ENCODE results near the gene S100B.

The S100B gene

GRCh38 chr21:46555225-46555617, 49.7 kb downstream of the S100B start:
- DNase-seq (ENCODE audit: low read depth), result no peak
- TF ChIP-seq CTCF (conservative IDR thresholded peaks at IDR 0.05; ENCODE audit: low read length), result no peak
- H3K4me3 ChIP-seq (ENCODE audit: low read length), result no peak overlapping the region

GRCh38 chr21:46554431-46555224, 50.3 kb downstream of the S100B start:
- H3K4me3 ChIP-seq (ENCODE audit: low read length), result no peak overlapping the region
- DNase-seq (ENCODE audit: low read depth), result no peak
- no peak for TF ChIP-seq CTCF (conservative IDR thresholded peaks at IDR 0.05; ENCODE audit: low read length)

- TF ChIP-seq CTCF (conservative IDR thresholded peaks at IDR 0.05; ENCODE audit: low read length), result no peak
- H3K4me3 ChIP-seq (ENCODE audit: low read length), result no peak overlapping the region
- DNase-seq (ENCODE audit: low read depth), result no peak
These were observed 50.9 kb downstream of the S100B start for GRCh38 chr21:46553993-46554392.

- no peak for TF ChIP-seq CTCF (conservative IDR thresholded peaks at IDR 0.05; ENCODE audit: low read length)
- DNase-seq (ENCODE audit: low read depth), result no peak
- H3K4me3 ChIP-seq (ENCODE audit: low read length), result no peak overlapping the region
These were observed 52.0 kb downstream of the S100B start for GRCh38 chr21:46552865-46553379.

- no peak for DNase-seq (ENCODE audit: low read depth)
- no peak for TF ChIP-seq CTCF (conservative IDR thresholded peaks at IDR 0.05; ENCODE audit: low read length)
- H3K4me3 ChIP-seq (ENCODE audit: low read length), result no peak overlapping the region
These were observed 52.6 kb downstream of the S100B start for GRCh38 chr21:46552274-46552673.

GRCh38 chr21:46551636-46552241, 53.1 kb downstream of the S100B start:
- DNase-seq (ENCODE audit: low read depth), result no peak
- H3K4me3 ChIP-seq (ENCODE audit: low read length), result no peak overlapping the region
- TF ChIP-seq CTCF (conservative IDR thresholded peaks at IDR 0.05; ENCODE audit: low read length), result no peak

Measured in AG10803 (cell line).